ENCODE data around the gene GBX2. TPM values are rescaled to one million over a fixed set of nuclear protein-coding genes. Genes with fewer than 3 reads are reported as not detected.

GBX2 gene
- total RNA-seq: not detected in 2 replicates

DNA sequence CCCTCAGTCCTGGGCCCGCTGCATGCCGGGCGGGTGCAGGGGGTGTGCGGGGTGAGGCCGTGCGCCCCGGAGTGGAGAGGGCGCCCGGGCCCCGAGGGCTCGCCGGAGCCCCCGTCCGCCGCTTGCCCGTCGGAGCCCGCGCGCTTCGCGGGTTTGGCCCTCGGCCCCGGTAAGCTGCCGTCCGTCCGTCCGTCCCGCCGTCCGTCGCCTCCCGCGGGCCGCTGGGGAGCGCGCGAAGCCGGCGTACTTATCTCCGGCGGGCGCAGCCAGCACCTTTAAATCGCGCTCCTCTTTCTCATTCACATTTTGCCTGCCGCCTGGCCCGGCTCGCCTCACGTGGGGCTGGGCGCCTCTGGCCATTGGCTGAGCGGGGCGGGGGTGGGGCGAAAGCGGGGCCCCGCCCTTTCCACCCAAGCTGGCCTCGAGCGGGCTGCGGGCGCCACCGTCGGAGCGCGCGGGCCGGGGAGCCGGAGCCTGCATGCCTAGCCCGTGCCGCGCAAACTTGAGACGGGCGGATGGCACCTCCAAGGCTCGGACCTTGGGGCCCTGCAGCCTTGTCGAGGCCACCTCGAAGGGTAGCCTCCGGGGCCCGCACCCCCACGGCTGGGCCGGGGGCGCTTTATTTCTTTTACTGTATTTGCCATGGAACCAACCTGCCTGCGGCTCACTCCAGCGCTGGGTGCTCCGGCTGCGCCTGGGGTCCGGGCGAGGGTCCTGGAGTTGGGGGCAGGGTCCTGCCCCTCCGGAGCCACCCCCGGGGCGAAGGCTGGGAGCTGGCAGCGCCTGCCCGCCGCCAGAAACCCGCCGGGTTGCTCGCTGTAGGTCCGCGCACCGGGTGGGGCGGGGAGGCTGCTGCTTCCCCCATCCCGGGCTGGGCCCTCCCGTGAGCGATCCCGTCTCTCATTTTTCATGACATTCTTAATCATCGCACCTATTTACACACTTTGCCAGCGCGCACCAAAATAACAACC, at the start of gene GBX2:
Gene GBX2 (minus strand): TSS at position 277 of the 971 bp plus-strand sequence. CDS start 415 bp downstream, outside the sequence.
- H3K27ac Mint-ChIP-seq: peak within 1 kb of the TSS; percentile 47
- H3K27me3 Mint-ChIP-seq (ENCODE audit: low read depth): peaks cover 62% of the 10 kb centered on the region
- H3K9me3 Mint-ChIP-seq: no peaks in the 10 kb centered on the region
- H3K36me3 Mint-ChIP-seq (ENCODE audit: low read depth): no peaks in the 10 kb centered on the region
- DNase-seq (ENCODE audit: low spot score): no peak
- no peak within 1 kb of the TSS for H3K4me3 Mint-ChIP-seq (ENCODE audit: low read depth)
- no peaks in the 10 kb centered on the region for H3K4me1 Mint-ChIP-seq (ENCODE audit: low read depth)
- intact Hi-C loops (cut with micrococcal nuclease): loop anchor here (5.0 kb wide), 2 partner anchors 501 to 676 kb away; partner anchors contain the start of gene AGAP1

DNA sequence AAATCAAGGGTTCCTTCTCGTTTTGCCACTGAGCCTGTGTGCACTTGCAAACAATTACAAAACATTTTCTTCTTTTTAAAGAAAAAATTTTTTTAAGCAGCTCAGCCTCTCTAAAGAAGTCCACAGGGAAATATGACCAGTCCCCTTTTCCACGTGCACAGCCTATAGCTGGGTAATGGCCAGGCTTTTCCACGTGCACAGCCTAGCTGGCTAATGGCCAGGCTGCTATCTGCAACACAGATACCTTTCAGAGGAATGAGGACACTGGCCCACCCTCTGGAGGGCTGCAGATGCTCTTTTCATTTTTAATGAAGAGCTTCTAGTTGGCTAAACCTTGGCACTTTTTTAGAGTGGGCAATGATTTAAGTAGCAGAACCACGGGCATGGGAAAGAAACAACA, 49.7 kb upstream of the GBX2 start:
- DNase-seq (ENCODE audit: low spot score): no peak
- no peaks in the 10 kb centered on the region for H3K4me1 Mint-ChIP-seq (ENCODE audit: low read depth)
- H3K36me3 Mint-ChIP-seq (ENCODE audit: low read depth): no peaks in the 10 kb centered on the region
- no peak overlapping the region for H3K4me3 Mint-ChIP-seq (ENCODE audit: low read depth)
- H3K9me3 Mint-ChIP-seq: no peaks in the 10 kb centered on the region
- no peak overlapping the region for H3K27ac Mint-ChIP-seq
- H3K27me3 Mint-ChIP-seq (ENCODE audit: low read depth): peaks cover 4% of the 10 kb centered on the region
- intact Hi-C loops (cut with micrococcal nuclease): no loop called here

- no peaks in the 10 kb centered on the region for H3K36me3 Mint-ChIP-seq (ENCODE audit: low read depth)
- no peaks in the 10 kb centered on the region for H3K4me1 Mint-ChIP-seq (ENCODE audit: low read depth)
- intact Hi-C loops (cut with micrococcal nuclease): no loop called here
- H3K27me3 Mint-ChIP-seq (ENCODE audit: low read depth): peaks cover 4% of the 10 kb centered on the region
- no peak for DNase-seq (ENCODE audit: low spot score)
- no peak overlapping the region for H3K27ac Mint-ChIP-seq
- no peaks in the 10 kb centered on the region for H3K9me3 Mint-ChIP-seq
- no peak overlapping the region for H3K4me3 Mint-ChIP-seq (ENCODE audit: low read depth)
Observed at GRCh38 chr2:236216711-236217110, 48.5 kb upstream of the GBX2 start.

- Mint-ChIP-seq H3K36me3 (ENCODE audit: low read depth) (no peaks in the 10 kb centered on the region), H3K9me3 (no peaks in the 10 kb centered on the region), H3K27ac (no peak overlapping the region), H3K4me1 (ENCODE audit: low read depth) (no peaks in the 10 kb centered on the region), H3K4me3 (ENCODE audit: low read depth) (no peak overlapping the region), H3K27me3 (ENCODE audit: low read depth) (peaks cover 4% of the 10 kb centered on the region)
- intact Hi-C loops (cut with micrococcal nuclease): no loop called here
- no peak for DNase-seq (ENCODE audit: low spot score)
Observed at GRCh38 chr2:236215761-236216333, 47.7 kb upstream of the GBX2 start.

DNA sequence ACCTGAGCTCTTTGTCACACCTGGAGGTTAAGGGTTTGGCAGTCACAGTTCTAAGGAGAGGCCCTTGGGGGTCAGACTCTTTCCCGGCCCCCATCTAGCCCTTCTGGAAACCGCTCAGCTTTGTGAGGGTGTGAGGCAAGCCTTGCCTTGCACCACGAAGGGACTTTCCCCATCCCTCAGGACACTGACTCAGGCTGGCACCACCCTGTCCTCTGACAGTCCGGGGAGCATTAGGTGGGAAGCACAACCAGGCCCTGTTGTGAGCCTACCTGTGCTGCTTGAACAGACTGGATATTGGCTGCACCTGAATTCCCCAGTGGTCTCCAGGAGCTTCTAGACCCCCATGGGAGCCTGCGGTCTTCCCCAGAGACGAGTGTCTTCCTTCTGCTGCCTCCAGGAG, 47.0 kb upstream of the GBX2 start:
- Mint-ChIP-seq H3K27ac (no peak overlapping the region), H3K4me3 (ENCODE audit: low read depth) (no peak overlapping the region), H3K36me3 (ENCODE audit: low read depth) (no peaks in the 10 kb centered on the region), H3K27me3 (ENCODE audit: low read depth) (peaks cover 4% of the 10 kb centered on the region), H3K4me1 (ENCODE audit: low read depth) (no peaks in the 10 kb centered on the region), H3K9me3 (no peaks in the 10 kb centered on the region)
- intact Hi-C loops (cut with micrococcal nuclease): no loop called here
- DNase-seq (ENCODE audit: low spot score): no peak

GRCh38 chr2:236214376-236214995, 46.3 kb upstream of the GBX2 start:
- no peak overlapping the region for H3K4me3 Mint-ChIP-seq (ENCODE audit: low read depth)
- no peaks in the 10 kb centered on the region for H3K4me1 Mint-ChIP-seq (ENCODE audit: low read depth)
- no peaks in the 10 kb centered on the region for H3K36me3 Mint-ChIP-seq (ENCODE audit: low read depth)

GRCh38 chr2:236211296-236211695, 43.1 kb upstream of the GBX2 start:
- no peaks in the 10 kb centered on the region for H3K9me3 Mint-ChIP-seq
- no peak overlapping the region for H3K4me3 Mint-ChIP-seq (ENCODE audit: low read depth)
- no peak for DNase-seq (ENCODE audit: low spot score)
- H3K4me1 Mint-ChIP-seq (ENCODE audit: low read depth): no peaks in the 10 kb centered on the region
- H3K36me3 Mint-ChIP-seq (ENCODE audit: low read depth): no peaks in the 10 kb centered on the region
- H3K27ac Mint-ChIP-seq: no peak overlapping the region
- intact Hi-C loops (cut with micrococcal nuclease): no loop called here
- H3K27me3 Mint-ChIP-seq (ENCODE audit: low read depth): peaks cover 4% of the 10 kb centered on the region

More at GRCh38 chr2:236214376-236214995, 46.3 kb upstream of the GBX2 start:
- Mint-ChIP-seq H3K9me3 (no peaks in the 10 kb centered on the region), H3K27me3 (ENCODE audit: low read depth) (peaks cover 4% of the 10 kb centered on the region), H3K27ac (no peak overlapping the region)
- intact Hi-C loops (cut with micrococcal nuclease): no loop called here
- DNase-seq (ENCODE audit: low spot score): no peak

DNA sequence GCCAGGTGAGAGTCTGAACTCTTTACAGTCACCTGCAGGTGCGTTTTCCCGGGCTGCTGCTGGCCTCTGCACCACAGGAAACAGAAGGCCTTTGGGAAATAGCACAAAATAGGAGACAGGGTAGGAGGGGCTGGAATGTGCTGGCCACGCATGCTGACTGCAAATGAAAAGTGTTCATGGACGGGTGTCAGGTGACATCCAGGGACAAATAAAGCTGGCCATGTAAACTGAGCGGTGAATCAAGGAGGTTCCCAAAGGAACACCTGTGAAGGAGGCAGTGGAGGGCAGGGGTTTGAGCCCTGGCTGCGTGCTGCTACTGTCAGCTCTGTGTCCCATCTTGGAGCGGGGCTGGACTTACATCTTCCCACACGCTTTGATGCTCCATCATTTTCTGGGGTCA, 42.4 kb upstream of the GBX2 start:
- Mint-ChIP-seq H3K4me3 (ENCODE audit: low read depth) (no peak overlapping the region), H3K9me3 (no peaks in the 10 kb centered on the region), H3K27me3 (ENCODE audit: low read depth) (peaks cover 4% of the 10 kb centered on the region), H3K36me3 (ENCODE audit: low read depth) (no peaks in the 10 kb centered on the region), H3K27ac (no peak overlapping the region), H3K4me1 (ENCODE audit: low read depth) (no peaks in the 10 kb centered on the region)
- intact Hi-C loops (cut with micrococcal nuclease): no loop called here
- DNase-seq (ENCODE audit: low spot score): no peak

DNA sequence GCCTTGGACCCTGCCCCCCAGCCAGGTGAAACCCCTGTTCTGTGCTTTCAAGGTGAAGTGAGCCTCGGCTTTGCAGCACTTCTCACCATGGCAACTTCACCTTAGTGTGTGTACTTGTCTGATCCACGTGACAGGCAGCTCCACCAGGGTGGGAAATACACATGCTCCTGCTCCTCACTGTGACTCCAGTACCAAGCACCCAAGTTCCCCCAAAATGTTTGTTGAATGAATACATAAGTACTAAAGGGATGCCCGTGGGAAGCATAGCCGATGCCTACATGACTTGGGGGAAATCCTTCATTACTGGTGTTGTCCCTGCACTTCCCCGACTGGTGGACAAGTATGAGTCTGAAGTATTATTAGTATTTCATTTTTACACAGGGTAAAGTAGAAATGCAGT, 41.8 kb upstream of the GBX2 start:
- Mint-ChIP-seq H3K9me3 (no peaks in the 10 kb centered on the region), H3K4me3 (ENCODE audit: low read depth) (no peak overlapping the region), H3K27me3 (ENCODE audit: low read depth) (peaks cover 4% of the 10 kb centered on the region), H3K36me3 (ENCODE audit: low read depth) (no peaks in the 10 kb centered on the region), H3K4me1 (ENCODE audit: low read depth) (no peaks in the 10 kb centered on the region), H3K27ac (no peak overlapping the region)
- DNase-seq (ENCODE audit: low spot score): no peak
- intact Hi-C loops (cut with micrococcal nuclease): no loop called here

DNA sequence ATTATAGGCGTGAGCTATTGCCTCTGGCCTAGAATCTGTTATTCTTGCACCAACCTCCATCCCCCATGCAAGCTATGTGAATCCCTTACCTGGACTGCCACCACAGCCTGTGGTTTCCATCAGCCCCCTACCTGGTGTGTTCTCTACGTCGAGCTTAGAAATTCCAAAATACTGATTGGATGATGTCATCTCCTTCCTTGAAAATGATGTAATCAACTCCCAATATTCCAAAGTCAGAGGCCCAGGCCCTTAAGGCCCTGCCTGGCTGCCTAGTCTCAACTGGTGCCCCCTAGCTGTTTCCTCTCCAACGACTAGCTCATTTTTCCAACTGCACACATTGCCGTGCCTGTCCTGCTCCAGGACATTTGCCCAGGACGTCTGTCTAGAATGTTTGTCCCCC, 41.3 kb upstream of the GBX2 start:
- Mint-ChIP-seq H3K27ac (no peak overlapping the region), H3K9me3 (no peaks in the 10 kb centered on the region), H3K4me1 (ENCODE audit: low read depth) (no peaks in the 10 kb centered on the region), H3K36me3 (ENCODE audit: low read depth) (no peaks in the 10 kb centered on the region), H3K4me3 (ENCODE audit: low read depth) (no peak overlapping the region), H3K27me3 (ENCODE audit: low read depth) (peaks cover 4% of the 10 kb centered on the region)
- intact Hi-C loops (cut with micrococcal nuclease): no loop called here
- DNase-seq (ENCODE audit: low spot score): no peak

- no peaks in the 10 kb centered on the region for H3K36me3 Mint-ChIP-seq (ENCODE audit: low read depth)
- H3K27me3 Mint-ChIP-seq (ENCODE audit: low read depth): no peaks in the 10 kb centered on the region
- no peak overlapping the region for H3K27ac Mint-ChIP-seq
Observed at GRCh38 chr2:236208019-236208926, 40.1 kb upstream of the GBX2 start.

DNA sequence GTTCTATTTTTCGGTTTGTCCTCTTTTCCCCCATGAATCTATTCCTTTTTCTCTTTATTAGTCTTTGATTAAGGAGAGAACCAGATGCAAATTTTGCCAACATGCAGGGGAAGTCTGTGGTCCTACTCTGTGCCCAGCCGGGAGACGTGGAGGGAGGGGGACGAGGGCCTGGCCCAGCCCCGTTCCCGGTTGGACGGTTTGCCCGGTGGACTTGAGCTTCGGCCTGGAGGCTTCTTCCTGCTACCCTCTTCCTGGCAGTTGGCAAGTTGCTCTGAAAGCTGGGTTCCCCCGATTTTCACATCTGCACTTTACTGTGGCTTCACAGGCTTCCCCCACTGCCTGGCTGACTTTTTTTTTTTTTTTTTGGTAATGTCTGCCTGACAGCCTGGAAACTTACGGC, 39.3 kb upstream of the GBX2 start:
- no peak overlapping the region for H3K27ac Mint-ChIP-seq
- no peaks in the 10 kb centered on the region for H3K9me3 Mint-ChIP-seq
- H3K27me3 Mint-ChIP-seq (ENCODE audit: low read depth): no peaks in the 10 kb centered on the region
- H3K36me3 Mint-ChIP-seq (ENCODE audit: low read depth): no peaks in the 10 kb centered on the region
- H3K4me3 Mint-ChIP-seq (ENCODE audit: low read depth): no peak overlapping the region
- intact Hi-C loops (cut with micrococcal nuclease): no loop called here
- no peak for DNase-seq (ENCODE audit: low spot score)
- H3K4me1 Mint-ChIP-seq (ENCODE audit: low read depth): no peaks in the 10 kb centered on the region

More at GRCh38 chr2:236208019-236208926, 40.1 kb upstream of the GBX2 start:
- no peaks in the 10 kb centered on the region for H3K4me1 Mint-ChIP-seq (ENCODE audit: low read depth)
- no peaks in the 10 kb centered on the region for H3K9me3 Mint-ChIP-seq
- intact Hi-C loops (cut with micrococcal nuclease): no loop called here
- H3K4me3 Mint-ChIP-seq (ENCODE audit: low read depth): no peak overlapping the region
- no peak for DNase-seq (ENCODE audit: low spot score)
